GM19043 (cell line): ENCODE results near the gene AK8.
"Not testable (repeated sequence)": the region's sequence is repeated elsewhere in the genome, so short reads cannot be mapped to it uniquely, and the experiment has no call there.

Source experiments
- ATAC-seq: cut with Tn5 transposase; IDR thresholded peaks from one replicate; pipeline ENCODE4 v1.9.1; 2021; ENCODE audit warnings: low read depth; ENCODE audit not compliant: unreplicated experiment

AK8 gene

DNA sequence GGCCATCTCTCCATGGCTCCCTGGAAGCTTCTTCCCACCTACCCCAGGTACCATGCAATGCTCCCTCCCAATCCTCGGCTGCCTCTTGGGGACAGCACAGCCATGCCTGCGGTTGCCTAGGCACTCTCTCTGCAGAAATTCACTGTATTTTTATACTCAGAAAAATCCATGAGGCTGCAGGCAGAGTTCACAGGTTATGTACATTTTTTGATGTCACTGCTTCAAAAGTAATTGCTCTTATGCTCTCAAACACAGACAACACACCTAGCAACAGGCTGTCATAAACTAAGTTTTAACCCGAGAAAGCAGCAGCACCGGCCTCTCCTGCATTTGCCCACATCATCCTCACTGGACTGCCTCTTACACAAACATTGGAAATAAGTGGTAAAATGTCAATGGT lies 102.4 kb downstream of the AK8 start:
- no peak for ATAC-seq

DNA sequence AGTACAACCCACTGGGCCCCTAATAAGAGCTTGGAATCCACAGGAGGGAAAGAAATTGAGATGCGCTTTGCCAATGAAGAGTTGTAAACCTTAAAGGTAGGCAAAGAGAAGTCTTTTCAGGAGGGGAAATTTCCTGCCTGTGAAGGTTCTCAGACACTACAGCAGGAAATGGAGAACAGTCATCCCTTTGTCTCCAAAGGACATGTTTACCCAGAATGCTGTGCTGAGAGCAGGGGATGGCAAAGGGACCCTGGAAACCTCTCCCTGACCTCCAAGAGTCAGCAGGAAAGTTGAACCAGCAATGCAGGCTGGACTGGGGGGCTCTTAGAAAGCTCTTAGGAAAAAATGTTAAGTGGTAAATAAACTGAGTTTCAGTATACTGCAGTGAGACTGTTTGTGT lies 103.2 kb downstream of the AK8 start:
- no peak for ATAC-seq

DNA sequence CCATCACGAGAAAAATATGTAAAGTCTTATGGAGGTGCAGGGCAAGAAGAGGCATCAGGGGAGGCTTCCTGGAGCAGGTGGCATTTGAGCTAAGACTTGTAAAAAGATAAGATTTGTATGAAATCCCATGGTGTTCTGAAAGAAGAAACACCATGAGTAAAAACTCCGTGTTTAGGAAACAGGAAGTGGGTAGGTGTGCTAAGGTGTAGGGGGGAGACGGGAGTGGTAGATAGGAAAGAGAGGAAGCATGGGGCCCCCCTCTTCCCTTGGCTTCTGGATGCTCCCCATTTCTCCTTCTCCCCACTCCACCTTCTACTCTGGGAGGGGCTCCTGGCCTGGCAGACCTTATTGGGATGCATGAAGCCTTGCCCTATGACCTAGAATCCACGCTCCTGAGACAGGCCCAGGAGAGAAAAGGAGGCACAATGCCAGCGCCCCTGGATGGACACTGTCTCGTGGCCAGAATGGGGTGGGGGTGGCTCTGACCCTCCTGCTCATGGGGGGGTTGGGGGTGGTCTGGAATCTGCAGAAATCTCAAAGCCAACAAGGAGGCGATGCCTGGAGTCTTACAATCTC lies 104.2 kb downstream of the AK8 start:
- no peak for ATAC-seq

DNA sequence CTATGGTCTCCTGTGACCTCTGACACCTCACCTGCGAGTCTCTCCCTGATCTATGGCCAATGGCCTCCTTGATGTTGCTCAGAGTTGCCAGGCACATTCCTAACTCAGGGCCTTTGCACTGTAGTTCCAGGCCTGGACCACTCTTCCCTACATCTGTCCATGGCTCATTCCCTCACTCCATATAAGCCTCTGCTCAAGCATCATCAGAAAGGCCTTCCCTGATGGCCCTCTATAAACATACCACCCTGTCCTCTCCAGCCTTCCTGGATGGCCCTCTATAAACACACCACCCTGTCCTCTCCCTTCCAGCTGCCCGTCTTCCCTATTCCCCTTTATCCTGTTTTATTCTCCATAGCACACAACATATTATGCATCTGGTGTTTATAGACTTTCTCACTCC lies 105.0 kb downstream of the AK8 start:
- no peak for ATAC-seq

DNA sequence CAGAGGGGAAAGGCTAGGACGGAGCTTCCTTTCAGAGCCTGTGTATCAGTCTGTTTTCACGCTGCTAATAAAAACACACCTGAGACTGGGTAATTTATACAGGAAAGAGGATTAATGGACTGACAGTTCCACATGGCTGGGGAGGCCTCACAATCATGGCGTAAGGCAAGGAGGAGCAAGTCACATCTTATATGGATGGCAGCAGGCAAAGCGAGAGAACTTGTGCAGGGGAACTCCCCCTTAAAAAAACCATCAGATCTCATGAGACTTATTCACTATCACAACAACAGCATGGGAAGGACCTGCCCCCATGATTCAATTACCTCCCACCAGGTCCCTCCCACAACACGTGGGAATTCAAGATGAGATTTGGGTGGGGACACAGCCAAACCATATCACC lies 106.3 kb downstream of the AK8 start:
- not testable (repeated sequence) for ATAC-seq

DNA sequence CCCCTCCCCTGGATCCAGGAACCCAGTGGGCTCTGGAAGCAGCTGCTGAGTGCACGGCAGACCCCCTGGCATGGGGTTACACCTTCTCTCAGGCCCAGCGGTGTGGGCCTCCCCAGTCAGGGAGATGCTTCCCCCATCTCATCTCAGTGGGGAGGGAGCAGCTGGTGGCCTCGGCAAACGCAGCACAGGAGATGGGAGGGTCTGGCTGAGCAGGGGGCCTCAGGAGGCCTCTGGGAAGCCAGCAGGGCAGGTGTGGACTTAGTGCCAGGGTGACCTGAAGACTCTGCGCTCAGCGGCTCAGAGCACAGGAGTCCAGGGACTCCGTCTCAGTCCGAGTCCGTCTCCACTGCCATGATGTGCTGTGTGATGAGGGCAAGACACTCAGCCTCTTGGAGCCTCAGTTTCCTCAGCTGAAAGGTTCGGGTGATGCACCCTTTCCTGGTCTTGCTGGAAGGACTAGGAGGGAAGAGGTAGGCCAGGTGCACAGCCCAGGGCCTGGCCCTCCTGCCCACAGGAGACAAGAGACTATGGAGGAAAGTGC lies 107.2 kb downstream of the AK8 start:
- no peak for ATAC-seq

DNA sequence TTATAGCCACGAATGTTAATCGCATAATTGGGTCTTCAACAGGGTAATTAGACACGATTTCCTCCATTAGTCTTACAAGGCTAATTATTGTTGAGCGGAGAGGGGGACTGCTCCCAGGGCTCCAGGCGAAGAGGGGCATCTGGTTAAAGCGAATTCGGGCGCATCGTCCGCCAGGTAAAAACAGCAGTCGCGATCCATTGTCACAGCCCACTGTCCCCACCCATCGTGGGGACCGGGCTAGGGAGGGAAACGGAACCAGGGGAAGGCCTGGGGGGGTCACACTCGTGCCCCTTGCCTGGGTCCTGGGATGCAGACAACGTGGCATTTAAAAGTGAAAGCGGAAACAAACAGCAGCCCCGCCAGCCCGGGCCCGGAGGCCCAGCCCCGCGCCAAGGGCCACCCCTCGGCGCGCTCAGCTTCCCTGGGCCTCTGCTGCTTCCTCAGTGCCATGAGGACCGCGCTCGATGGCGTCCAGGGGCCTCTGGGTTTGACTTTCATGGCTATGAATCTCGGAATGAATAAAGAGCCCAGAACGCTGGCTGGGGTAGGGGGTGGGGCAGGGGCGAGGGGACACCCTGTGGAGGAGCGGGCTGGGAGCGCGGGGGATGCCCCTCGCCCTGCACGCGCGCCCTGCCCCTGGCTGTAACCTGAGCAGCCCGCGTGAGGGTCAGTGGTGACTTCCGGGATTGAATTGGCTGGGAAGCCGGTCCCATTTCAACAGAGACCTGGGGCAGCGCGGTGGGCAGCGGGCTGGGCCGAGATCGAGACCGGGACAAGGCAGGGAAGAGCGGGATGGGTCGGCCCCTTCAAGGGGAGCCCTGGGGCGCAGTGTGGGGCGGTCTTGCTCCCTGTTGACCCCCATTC lies 107.9 kb downstream of the AK8 start:
- ATAC-seq, result peak; percentile 43

DNA sequence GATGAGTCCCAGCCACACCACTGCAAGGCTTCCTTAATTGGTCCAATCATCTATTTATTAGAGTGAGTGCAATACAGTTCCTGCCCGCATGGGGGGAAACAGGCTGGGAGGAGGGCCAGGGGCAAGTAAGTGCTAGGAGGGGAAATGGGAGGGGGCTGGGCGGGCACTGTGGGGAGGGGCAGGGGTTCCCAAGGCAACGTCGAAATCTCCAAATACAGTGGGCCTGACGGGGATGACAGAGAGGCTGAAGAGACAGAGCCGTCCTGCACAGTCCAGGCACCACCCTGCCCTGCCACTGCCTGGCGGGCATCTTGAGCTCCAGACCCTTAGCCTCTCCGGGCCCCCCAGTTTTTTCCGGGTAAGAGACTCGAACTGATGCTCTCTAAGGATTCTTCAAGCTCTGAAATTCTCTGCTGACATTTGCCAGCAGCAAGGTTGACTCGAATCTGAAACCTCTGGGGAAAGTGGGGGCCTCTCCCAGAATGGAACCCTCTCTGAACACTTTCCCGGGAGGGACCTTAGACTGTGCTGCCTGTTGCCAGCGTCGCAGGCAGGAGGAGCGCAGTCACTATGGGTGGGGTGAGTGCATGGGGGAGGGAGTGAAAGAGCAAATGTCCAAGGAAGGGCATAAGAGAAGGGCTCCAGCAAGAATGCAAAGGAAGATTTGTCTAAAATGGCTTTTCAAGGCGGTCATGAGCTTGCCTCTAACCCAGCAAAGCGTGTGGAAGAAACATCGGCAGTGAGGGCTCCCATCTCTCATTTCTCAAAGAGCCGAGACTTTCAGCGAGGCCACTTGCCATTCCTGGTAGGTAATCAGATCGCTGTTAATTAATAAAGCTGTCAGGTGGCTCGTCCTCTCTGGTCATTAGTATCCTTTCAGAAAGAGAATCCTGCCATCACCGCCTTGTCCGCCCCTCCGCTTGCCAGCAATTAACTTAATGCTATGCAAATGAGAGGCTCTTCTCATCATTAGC lies 108.9 kb downstream of the AK8 start:
- ATAC-seq, result peak; percentile 59

DNA sequence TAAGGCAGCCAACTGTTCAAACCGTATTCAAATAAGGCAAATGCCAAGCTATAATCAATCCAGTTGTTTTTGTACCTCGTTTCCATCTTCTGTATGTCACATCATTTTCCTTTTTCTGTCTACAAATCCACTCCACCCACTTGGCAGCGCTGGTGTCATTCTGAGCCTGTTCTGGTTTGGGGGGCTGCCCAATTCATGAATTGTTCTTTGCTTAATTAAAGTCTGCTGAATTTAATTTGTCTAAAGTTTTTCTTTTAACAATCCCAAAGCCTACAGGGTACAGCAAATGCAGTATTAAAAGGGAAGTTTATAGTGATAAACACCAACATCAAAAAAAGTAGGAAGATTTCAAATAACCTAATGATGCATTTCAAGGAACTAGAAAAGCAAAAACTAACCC lies 114.5 kb downstream of the AK8 start:
- no peak for ATAC-seq

DNA sequence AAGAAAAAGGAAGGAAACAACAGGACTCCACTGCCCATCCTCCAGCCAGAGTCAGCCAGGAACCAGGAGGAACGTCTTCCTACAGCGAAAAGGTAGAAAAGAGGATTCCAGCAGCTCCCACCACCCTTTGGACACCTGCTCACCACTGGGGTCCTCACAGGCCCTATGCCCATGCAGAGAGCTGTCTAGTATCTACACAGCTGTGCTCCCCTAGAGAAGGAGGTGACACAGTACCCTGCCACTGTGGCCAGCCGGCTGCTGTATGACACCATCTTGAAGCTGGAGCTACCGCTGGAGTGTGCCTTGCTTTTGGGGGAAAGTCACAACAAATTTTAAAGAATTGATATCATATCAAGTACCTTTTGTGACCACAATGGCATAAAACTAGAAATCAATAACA lies 115.2 kb downstream of the AK8 start:
- no peak for ATAC-seq

DNA sequence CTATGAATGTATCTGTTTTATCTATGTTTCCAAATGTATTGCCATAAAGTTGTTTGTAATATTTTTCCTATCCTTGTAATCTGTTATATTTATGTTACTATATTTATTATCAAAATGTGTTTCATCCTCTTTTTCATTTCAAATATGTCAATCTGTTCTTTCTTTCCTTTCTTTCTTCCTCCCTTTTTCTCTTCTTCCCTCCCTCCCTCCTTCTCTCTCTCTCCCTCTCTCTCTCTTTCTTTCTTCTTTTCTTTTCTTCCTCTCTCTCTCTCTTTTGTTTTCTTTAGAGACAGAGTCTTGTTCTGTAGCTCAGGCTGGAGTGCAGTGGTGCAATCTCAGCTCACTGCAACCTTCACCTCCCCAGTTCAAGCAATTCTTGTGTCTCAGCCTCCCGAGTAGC lies 116.5 kb downstream of the AK8 start:
- ATAC-seq, result no peak

DNA sequence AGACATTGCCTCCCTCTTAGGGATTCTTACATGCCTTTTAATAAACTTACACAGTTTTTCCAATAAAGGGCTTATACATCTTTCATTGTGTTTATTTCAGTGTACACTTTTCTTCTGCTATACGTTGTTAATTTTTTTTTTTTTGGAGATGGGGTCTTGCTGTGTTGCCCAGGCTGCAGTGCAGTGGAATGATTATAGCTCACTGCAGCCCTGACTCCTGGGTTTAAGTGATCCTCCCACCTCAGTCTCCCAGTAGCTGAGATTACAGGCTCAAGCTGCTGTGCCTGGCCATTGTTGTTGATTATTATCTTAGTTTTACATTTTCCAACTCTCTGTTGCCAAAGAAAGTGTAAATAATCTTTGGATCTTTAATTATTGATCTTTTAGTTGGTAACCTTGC lies 118.0 kb downstream of the AK8 start:
- no peak for ATAC-seq

DNA sequence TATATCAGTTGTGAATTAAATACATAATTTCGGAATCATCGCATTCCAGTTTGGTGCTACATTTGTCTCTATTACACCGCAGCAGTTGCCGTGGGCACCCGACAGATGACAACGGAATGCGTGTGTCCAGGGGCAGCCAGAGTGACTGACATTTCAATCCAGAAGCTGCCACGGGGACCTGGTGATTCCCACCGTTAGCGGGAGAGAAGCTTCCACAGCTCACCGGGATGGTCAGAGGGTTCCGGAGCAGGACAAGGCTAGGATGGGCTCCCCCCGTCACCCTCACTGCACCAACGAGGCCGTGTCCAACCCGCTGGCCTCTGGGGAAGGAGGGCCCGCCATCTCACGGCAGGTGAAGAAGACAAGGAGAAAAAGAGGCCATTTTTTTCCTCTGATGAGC lies 121.1 kb downstream of the AK8 start:
- ATAC-seq, result no peak

DNA sequence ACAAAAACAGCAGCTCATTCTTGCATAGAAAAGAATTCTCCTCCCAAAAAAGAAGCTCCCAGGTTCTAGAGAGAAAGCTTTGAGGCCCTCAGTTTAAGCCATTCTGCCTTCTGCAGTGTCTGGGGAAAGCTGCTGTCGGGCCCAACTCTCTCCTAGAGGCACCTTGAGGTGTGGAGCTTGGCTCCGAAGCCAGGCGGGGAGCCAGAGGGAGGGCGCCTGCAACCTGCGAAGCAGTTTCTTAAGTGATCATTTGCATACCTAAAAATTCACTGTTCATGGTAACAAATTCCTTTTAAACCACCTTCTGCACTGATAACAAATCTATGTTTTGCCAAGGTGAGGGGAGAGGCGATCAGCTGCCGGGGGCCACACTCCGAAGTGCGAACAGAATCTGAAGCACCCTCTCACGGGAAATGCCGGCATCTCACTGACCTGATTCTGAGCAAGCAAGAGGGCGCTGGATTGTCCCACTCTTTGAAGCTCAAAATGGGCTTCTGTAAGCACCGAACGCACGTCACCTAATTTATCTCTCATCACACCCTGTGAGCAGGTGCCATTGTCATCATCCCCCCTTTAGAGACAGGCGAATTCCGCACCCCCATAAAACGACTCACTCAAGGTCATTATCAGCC lies 121.8 kb downstream of the AK8 start:
- no peak for ATAC-seq

DNA sequence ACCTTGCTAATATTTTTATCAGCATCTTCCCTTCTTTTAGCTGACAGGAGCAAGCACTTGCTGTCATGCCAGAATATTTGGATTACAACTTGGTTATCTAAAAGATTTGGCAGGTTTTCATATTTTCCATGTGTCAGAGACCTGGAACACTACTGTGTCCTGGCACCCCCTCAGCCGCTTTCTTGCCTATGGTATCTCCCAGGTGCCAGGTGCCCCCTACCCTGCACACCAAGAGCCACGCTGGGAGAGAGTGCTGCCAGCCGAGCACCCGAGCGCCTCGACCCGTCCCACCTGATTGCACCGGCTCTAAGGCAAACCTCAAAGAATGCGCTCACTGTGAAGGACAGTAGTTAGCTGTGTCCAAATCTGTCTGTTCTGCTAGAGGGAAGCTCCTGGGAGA lies 123.0 kb downstream of the AK8 start:
- ATAC-seq, result no peak

DNA sequence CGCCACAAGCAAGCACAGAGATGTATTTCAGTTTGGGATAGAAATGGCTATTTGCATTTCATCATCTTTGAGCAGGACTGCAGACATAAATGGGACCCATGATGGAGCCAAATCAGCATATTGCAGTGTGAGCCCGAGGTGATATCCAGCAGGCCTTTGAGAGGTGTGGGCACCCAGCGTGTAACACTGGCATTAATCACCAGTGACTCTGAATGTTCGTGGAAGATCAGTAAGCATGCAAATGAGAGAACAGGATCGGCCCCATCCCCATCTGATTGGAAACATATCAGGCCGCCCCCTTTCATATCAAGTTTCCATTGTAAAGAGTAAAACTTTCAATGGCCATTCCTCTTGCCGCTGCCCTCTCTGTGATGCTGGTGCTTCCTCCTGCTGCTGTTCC lies 123.8 kb downstream of the AK8 start:
- no peak for ATAC-seq

DNA sequence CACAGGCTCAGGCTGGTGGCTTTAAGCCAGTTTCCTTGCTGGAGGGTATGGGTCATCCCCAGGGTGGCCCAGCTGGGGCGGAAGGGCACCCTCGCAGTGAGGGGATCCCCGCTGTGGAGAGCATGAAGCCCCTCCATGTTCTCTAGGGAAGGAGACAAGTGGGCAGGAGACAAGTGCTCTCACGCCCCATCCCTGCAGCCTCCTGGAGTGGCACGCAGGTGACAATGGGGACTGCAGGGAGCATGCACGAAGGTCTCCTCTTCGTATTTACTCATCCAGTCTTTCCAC lies 124.5 kb downstream of the AK8 start:
- no peak for ATAC-seq

DNA sequence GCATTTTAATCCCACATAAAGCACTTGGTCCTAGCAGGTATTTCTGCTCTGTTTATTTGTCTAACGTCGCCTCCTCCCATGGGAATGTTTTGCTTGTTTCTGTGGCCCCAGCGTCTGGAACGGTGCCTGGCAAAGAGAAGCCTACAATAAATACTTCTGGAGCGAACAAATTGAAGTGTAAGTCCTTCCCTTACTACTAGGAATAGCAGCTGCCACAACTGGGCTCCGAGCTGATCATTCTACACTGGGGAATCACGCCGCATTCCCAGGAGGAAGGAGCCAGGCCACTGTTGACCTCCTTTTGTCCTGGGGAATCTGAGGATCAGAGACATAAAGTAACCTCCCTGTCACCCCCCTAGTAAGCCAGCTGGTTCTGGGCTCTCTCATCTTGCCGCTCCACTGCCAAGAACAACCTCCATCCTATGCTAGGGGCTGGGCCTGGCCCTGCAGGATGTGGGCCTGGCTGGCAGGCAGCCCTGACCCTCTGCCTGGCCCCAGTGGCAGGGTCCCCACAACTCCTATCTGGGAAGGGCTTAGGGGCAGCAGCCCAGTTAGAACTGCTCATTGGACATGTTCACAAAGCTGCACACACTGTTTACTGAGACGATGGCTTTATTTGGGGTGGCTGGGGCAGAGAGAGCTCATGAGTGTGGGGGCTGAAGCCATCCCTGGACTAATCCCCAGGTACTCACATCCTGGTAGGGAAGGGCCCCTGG lies 125.0 kb downstream of the AK8 start:
- no peak for ATAC-seq

DNA sequence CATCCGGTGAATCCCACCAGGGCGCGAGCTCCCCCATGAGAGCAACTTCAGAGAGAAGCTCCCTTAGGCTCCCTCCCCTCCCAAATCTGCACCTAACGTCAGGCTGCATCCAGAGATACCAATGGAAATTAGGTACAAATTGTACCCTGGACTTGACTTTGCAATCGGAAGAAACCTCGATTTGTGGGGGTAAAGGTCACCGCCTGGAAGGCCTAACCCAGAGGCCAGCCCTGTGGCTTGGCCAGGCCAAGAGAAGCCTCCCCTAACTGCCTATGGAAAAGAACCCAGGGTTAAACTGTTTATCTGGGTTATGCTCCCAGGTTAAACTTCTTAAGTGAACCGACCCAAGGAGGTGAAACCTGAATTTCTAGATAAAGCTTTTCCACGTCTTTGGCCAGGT lies 127.4 kb downstream of the AK8 start:
- no peak for ATAC-seq

DNA sequence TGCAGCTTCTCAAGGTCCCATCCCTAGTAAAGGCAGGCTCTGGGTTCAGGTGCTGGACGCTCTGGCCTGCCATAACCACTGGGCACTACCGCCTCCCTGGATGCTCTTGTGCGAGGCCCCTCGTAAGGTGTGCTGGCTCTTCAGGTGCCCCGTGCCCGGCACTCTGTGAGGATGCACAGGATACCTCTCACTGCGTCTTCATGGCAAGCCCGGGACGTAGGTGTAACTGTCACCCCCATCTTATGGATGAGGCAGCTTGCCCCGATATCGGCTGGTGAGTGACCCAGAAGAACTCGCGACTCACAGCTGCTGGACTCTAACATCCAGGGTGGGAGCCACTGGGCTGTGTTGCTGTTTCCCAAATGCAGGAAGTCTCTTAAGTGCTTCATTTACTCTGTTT lies 128.8 kb downstream of the AK8 start:
- no peak for ATAC-seq
